HepG2 (cell line): ENCODE data around the gene NOXA1. TPM values are rescaled to one million over a fixed set of nuclear protein-coding genes. Genes with fewer than 3 reads are reported as not detected.
A peak's percentile ranks its signal among the peaks of the same experiment; 100 is the strongest.

Experiments used
- ARID2 ChIP-seq: sonication (generic); formaldehyde crosslinking; IDR thresholded peaks from 2 replicates; pipeline ENCODE4 v1.8.1; 2022; ENCODE audit warnings: mild to moderate bottlenecking, missing genetic modification reagents, borderline replicate concordance
- EHMT2 ChIP-seq: fragments of 200-600 bp; sonication (generic); IDR thresholded peaks from 2 replicates; pipeline ENCODE4 v1.7.0; 2017; ENCODE audit warnings: antibody characterized with exemption, low read depth, low read length, borderline replicate concordance
- ISL2 ChIP-seq: sonication (generic); formaldehyde crosslinking; IDR thresholded peaks from 2 replicates; pipeline ENCODE4 v1.5.0; 2020; ENCODE audit warnings: missing genetic modification reagents
- STAG1 ChIP-seq: sonication (generic); formaldehyde crosslinking; IDR thresholded peaks from 2 replicates; pipeline ENCODE4 v1.4.0; 2020; ENCODE audit warnings: missing genetic modification reagents
- TBX2 ChIP-seq: sonication (generic); formaldehyde crosslinking; IDR thresholded peaks from 2 replicates; pipeline ENCODE4 v1.5.0; 2020; ENCODE audit warnings: missing genetic modification reagents, mild to moderate bottlenecking, borderline replicate concordance
- TIGD3 ChIP-seq: sonication (generic); formaldehyde crosslinking; IDR thresholded peaks from 2 replicates; pipeline ENCODE4 v1.5.1; 2020; ENCODE audit warnings: mild to moderate bottlenecking, missing genetic modification reagents, borderline replicate concordance
- U2AF2 ChIP-seq: fragments of 200-400 bp; formaldehyde crosslinking; IDR thresholded peaks from 2 replicates; pipeline ENCODE4 v1.6.1; 2017; ENCODE audit warnings: low read depth, mild to moderate bottlenecking, low read length
- ZBED4 ChIP-seq: sonication (generic); formaldehyde crosslinking; IDR thresholded peaks from 2 replicates; pipeline ENCODE4 v1.4.0; 2020; ENCODE audit warnings: missing genetic modification reagents, borderline replicate concordance
- ZNF121 ChIP-seq: sonication (generic); formaldehyde crosslinking; IDR thresholded peaks from 2 replicates; pipeline ENCODE4 v1.5.0; 2020; ENCODE audit warnings: mild to moderate bottlenecking, missing genetic modification reagents
- ZNF430 ChIP-seq: sonication (generic); formaldehyde crosslinking; IDR thresholded peaks from 2 replicates; pipeline ENCODE4 v1.9.0; 2021; ENCODE audit warnings: mild to moderate bottlenecking, missing genetic modification reagents
- ZNF543 ChIP-seq: sonication (generic); formaldehyde crosslinking; IDR thresholded peaks from 2 replicates; pipeline ENCODE4 v1.4.0; 2020; ENCODE audit warnings: mild to moderate bottlenecking, missing genetic modification reagents
- ZNF556 ChIP-seq: sonication (generic); formaldehyde crosslinking; IDR thresholded peaks from 2 replicates; pipeline ENCODE4 v1.4.0; 2020; ENCODE audit warnings: mild to moderate bottlenecking, missing genetic modification reagents, borderline replicate concordance
- ZNF687 ChIP-seq: sonication (generic); formaldehyde crosslinking; IDR thresholded peaks from 2 replicates; pipeline ENCODE4 v1.5.1; 2020; ENCODE audit warnings: mild to moderate bottlenecking, missing genetic modification reagents, moderate library complexity
- ZNF724P ChIP-seq: sonication (generic); formaldehyde crosslinking; IDR thresholded peaks from 2 replicates; pipeline ENCODE4 v1.8.0; 2022; ENCODE audit warnings: missing genetic modification reagents, borderline replicate concordance
- ZNF766 ChIP-seq: sonication (generic); formaldehyde crosslinking; IDR thresholded peaks from 2 replicates; pipeline ENCODE4 v1.5.0; 2020; ENCODE audit warnings: missing genetic modification reagents, borderline replicate concordance
- polyA plus RNA-seq, 8 experiments: library from polyadenylated mRNA; depleted of rRNA in 3 of 8; stranded (reverse) in 7 of 8; unstranded in 1 of 8; fragments of >200 nt; fragmentation: Illumina TruSeq in 4 of 8; extraction: Trizol in 4 of 8; gene quantifications; 2 replicates each; pipeline versions ENCODE4 v1.2.1 to v1.2.3, GENCODE V29; 2011 to 2016; ENCODE audit warnings: low read depth in 4 of 8, missing spikeins in 1 of 8, mixed read lengths in 1 of 8; ENCODE audit not compliant: insufficient read depth in 1 of 8
- total RNA-seq, 5 experiments: library from RNA; depleted of rRNA; stranded (reverse); fragments of >200 nt; fragmentation: Illumina TruSeq; extraction: Trizol; gene quantifications; 2 replicates each; pipeline ENCODE4 v1.2.3, GENCODE V29; 2016; ENCODE audit warnings: low read depth in 1 of 5
- TF ChIP-seq, protein P1 (sequence below): fragments of 450-650 bp; IDR thresholded peaks from 2 replicates; pipeline ENCODE4 v1.6.1; 2017
- TF ChIP-seq, protein P2 (sequence below): sonication (generic); formaldehyde crosslinking; IDR thresholded peaks from 2 replicates; pipeline ENCODE4 v1.4.0; 2020; ENCODE audit warnings: missing genetic modification reagents, low read depth, mild to moderate bottlenecking, borderline replicate concordance

NOXA1 gene
- total and polyA plus RNA-seq, 2 of the 13 experiments (the other 11 are each of a cell fraction or from before 2014, with no cell fraction given), result 0.78 to 1.2 TPM

GRCh38 chr9:137423514-137424291 is 510 bp downstream of the NOXA1 start (continued):
- TF ChIP-seq ZBED4 (CRISPR knock-in tag), result no peak
- TF ChIP-seq TBX2 (CRISPR knock-in tag), result peak; percentile 49; the same call in 1 of the 2 replicates
- no peak for TF ChIP-seq U2AF2
- 0 out of 2 replicates have a peak, but pooled peaks have one; percentile 1 for TF ChIP-seq ISL2 (CRISPR knock-in tag)
- TF ChIP-seq TIGD3, result no peak
- no peak for TF ChIP-seq ZNF121 (CRISPR knock-in tag)
- TF ChIP-seq ZNF430 (CRISPR knock-in tag), result no peak
- no peak for TF ChIP-seq ZNF724P (CRISPR knock-in tag)
- no peak for TF ChIP-seq EHMT2
- no peak for TF ChIP-seq ARID2 (CRISPR knock-in tag)
- TF ChIP-seq ZNF543 (CRISPR knock-in tag), result no peak
- TF ChIP-seq, protein P1, sequence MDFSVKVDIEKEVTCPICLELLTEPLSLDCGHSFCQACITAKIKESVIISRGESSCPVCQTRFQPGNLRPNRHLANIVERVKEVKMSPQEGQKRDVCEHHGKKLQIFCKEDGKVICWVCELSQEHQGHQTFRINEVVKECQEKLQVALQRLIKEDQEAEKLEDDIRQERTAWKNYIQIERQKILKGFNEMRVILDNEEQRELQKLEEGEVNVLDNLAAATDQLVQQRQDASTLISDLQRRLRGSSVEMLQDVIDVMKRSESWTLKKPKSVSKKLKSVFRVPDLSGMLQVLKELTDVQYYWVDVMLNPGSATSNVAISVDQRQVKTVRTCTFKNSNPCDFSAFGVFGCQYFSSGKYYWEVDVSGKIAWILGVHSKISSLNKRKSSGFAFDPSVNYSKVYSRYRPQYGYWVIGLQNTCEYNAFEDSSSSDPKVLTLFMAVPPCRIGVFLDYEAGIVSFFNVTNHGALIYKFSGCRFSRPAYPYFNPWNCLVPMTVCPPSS, result no peak
- no peak for TF ChIP-seq ZNF766 (CRISPR knock-in tag)
- no peak for TF ChIP-seq STAG1
- TF ChIP-seq, protein P2, sequence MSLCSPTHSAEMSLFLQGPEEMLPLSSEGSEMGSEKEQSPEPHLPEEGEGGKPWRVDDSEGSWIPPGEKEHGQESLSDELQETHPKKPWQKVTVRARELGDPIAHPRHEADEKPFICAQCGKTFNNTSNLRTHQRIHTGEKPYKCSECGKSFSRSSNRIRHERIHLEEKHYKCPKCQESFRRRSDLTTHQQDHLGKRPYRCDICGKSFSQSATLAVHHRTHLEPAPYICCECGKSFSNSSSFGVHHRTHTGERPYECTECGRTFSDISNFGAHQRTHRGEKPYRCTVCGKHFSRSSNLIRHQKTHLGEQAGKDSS (CRISPR knock-in tag), result no peak
- TF ChIP-seq ZNF556 (CRISPR knock-in tag), result no peak
- TF ChIP-seq ZNF687 (CRISPR knock-in tag), result peak; percentile 8
